ENCODE measurements around the gene HM13. TPM values are rescaled to one million over a fixed set of nuclear protein-coding genes. Genes with fewer than 3 reads are reported as not detected.
"Not testable (repeated sequence)": the region's sequence is repeated elsewhere in the genome, so short reads cannot be mapped to it uniquely, and the experiment has no call there.

Gene HM13
- total and polyA plus RNA-seq, 2 experiments from 2014 or later: 126 to 150 TPM

GRCh38 chr20:31544600-31544999, 30.4 kb downstream of the HM13 start:
- Mint-ChIP-seq H3K36me3 (ENCODE audit: low read depth) (peaks cover 51% of the 10 kb centered on the region), H3K27me3 (ENCODE audit: insufficient read depth, low read depth, poor library complexity) (peaks cover 18% of the 10 kb centered on the region), H3K4me3 (no peak overlapping the region), H3K27ac (no peak overlapping the region), H3K4me1 (peaks cover 5% of the 10 kb centered on the region; the same call in 2 of the 3 replicates), H3K9me3 (no peaks in the 10 kb centered on the region)
- H3K27ac ChIP-seq (ENCODE audit: low read depth): no peak overlapping the region; the same call in 1 of the 2 replicates
- no peaks in the 10 kb centered on the region for H3K27me3 ChIP-seq (ENCODE audit: insufficient read depth)
- no peak for TF ChIP-seq JUNB (IDR thresholded peaks at IDR 0.05; ENCODE audit: unreplicated experiment)
- no peak for TF ChIP-seq STAT1 (IDR thresholded peaks at IDR 0.05; ENCODE audit: unreplicated experiment)
- no peak for TF ChIP-seq CTCF (conservative IDR thresholded peaks at IDR 0.05; ENCODE audit: low read depth in 2 of 2)
- TF ChIP-seq NANOG (IDR thresholded peaks at IDR 0.05; ENCODE audit: borderline replicate concordance): no peak
- no peak for TF ChIP-seq EZH2 (IDR thresholded peaks at IDR 0.05; ENCODE audit: low read depth, unreplicated experiment)
- TF ChIP-seq POLR2AphosphoS5 (IDR thresholded peaks at IDR 0.05; ENCODE audit: low read depth): no peak
- TF ChIP-seq ZNF462 (CRISPR knock-in tag; IDR thresholded peaks at IDR 0.05): no peak
- TF ChIP-seq ZNF331 (CRISPR knock-in tag; IDR thresholded peaks at IDR 0.05; ENCODE audit: low read depth): no peak
- no peak for TF ChIP-seq ETS1 (IDR thresholded peaks at IDR 0.05)
- TF ChIP-seq ZNF114 (CRISPR knock-in tag; IDR thresholded peaks at IDR 0.05): no peak
- TF ChIP-seq EZH2phosphoT487 (IDR thresholded peaks at IDR 0.05; ENCODE audit: unreplicated experiment): no peak
- TF ChIP-seq CREB1 (CRISPR knock-in tag; IDR thresholded peaks at IDR 0.05; ENCODE audit: low read depth): no peak
- H3K9me2 ChIP-seq (ENCODE audit: insufficient read depth): no peaks in the 10 kb centered on the region
- peaks cover 6% of the 10 kb centered on the region; the same call in 1 of the 2 replicates for H3K4me1 ChIP-seq (ENCODE audit: insufficient read depth)
- H2AFZ ChIP-seq: no peak overlapping the region
- peaks cover 17% of the 10 kb centered on the region for H3K36me3 ChIP-seq (ENCODE audit: insufficient read depth)
- H3K4me2 ChIP-seq: no peak overlapping the region
- peaks cover 15% of the 10 kb centered on the region for H4K20me1 ChIP-seq (replicated peaks; ENCODE audit: insufficient read depth)
- ATAC-seq (no peak), DNase-seq (ENCODE audit: low spot score) (no peak)
- peaks cover 18% of the 10 kb centered on the region for H3K79me2 ChIP-seq (replicated peaks; ENCODE audit: insufficient read depth)
- H3K4me3 ChIP-seq: no peak overlapping the region
- peaks cover 68% of the 10 kb centered on the region for H3F3A ChIP-seq (replicated peaks; ENCODE audit: low read depth)

GRCh38 chr20:31545621-31546040, 31.4 kb downstream of the HM13 start:
- not testable (repeated sequence) for H3K4me3 ChIP-seq; DNase-seq (ENCODE audit: low spot score); H3K9me3 Mint-ChIP-seq; H3K9me2 ChIP-seq (ENCODE audit: insufficient read depth); H3K4me1 ChIP-seq (ENCODE audit: insufficient read depth); H3K4me3 Mint-ChIP-seq; H3K4me1 Mint-ChIP-seq; H3K27ac Mint-ChIP-seq; H3K4me2 ChIP-seq; ATAC-seq; H2AFZ ChIP-seq; H3K27me3 ChIP-seq (ENCODE audit: insufficient read depth)
- Histone ChIP-seq H3K79me2 (replicated peaks; ENCODE audit: insufficient read depth) (peaks cover 18% of the 10 kb centered on the region), H3K27ac (ENCODE audit: low read depth) (peak overlapping the region; percentile 92; the same call in 1 of the 2 replicates), H3K36me3 (ENCODE audit: insufficient read depth) (peaks cover 26% of the 10 kb centered on the region), H3F3A (replicated peaks; ENCODE audit: low read depth) (peaks cover 68% of the 10 kb centered on the region), H4K20me1 (replicated peaks; ENCODE audit: insufficient read depth) (peaks cover 15% of the 10 kb centered on the region)
- Mint-ChIP-seq H3K27me3 (ENCODE audit: insufficient read depth, low read depth, poor library complexity) (peaks cover 21% of the 10 kb centered on the region), H3K36me3 (ENCODE audit: low read depth) (peaks cover 53% of the 10 kb centered on the region)

All from GM23338 (cell line).